HG02938 (cell line): ENCODE measurements around the gene ACER3.
A peak's percentile ranks its signal among the peaks of the same experiment; 100 is the strongest.
"Not testable (repeated sequence)": the region's sequence is repeated elsewhere in the genome, so short reads cannot be mapped to it uniquely, and the experiment has no call there.

Source experiments
- ATAC-seq: cut with Tn5 transposase; IDR thresholded peaks from one replicate; pipeline ENCODE4 v1.9.1; 2021; ENCODE audit warnings: mild to moderate bottlenecking, moderate library complexity; ENCODE audit not compliant: unreplicated experiment

ACER3 gene

DNA sequence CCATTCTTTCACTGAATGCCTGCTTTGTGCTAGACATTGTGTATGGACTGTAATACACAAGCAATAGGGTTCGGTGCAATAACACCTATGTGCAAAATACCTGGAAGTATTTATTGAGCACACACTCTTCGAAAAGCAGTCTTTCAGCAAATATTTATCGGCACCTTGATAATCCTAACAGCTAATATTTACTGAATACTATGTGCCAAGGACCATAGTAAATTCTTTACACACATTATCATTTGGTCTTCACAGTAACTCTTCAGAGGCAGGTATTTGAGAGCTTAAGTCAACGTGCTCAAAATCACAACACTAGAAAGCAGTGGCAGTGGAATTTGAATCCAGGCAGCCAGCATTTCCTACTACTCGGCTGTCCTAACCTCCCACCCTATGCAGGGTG is 175.7 kb downstream of the ACER3 start:
- no peak for ATAC-seq

DNA sequence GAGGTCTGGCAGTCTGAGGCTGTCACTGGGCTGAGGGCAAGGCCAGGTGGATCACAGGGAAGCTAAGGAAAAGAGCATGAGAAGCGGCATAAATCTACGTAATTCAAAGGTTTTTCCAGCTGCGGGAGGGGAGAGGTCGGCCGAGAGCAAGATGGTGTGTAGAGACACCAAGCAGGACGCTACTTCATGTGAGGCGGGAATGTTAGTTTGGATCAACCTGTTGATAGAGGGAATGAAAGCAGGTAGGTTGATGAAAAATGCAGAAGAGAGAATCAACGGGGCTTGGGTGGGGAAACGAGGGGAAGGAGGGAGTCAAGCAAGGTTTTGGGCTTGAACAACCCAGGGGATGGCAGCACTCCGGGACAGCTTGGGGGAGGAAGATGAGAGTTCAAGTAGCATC is 176.3 kb downstream of the ACER3 start:
- no peak for ATAC-seq

DNA sequence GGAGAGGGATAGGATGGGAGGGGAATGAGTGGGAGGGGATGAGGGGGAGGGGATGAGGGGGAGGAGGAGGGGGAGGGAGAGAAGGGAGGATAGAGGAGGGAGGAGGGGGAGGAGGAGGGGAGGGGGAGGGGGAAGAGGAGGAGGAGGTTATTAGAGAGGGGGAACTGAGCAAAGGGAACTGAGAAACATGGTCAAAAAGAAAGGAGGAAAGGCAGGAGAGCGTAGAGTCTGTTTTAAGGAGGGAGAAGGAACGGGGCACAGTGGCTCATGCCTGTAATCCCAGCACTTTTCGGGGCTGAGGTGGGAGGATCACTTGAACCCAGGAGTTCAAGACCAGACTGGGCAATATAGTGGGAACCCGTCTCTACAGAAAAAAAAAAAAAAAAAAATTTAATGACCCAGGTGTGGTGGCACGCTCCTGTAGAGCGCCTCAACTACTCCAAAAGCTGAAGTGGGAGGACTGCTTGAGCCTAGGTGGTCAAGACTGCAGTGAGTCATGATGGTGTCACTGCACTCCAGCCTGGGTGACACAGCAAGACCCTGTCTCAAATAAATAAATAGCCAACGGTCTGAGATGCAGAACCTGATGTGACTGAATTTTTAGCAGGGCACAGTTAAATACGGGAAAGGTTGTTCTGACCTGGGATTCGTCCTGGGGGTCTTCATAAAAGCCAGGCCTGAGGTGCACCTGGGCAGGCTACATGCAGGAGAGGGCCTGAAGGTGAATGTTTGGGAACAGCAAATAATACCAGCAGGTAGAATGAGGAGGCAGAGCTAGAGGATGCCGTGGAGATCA is 177.5 kb downstream of the ACER3 start:
- ATAC-seq, result no peak

DNA sequence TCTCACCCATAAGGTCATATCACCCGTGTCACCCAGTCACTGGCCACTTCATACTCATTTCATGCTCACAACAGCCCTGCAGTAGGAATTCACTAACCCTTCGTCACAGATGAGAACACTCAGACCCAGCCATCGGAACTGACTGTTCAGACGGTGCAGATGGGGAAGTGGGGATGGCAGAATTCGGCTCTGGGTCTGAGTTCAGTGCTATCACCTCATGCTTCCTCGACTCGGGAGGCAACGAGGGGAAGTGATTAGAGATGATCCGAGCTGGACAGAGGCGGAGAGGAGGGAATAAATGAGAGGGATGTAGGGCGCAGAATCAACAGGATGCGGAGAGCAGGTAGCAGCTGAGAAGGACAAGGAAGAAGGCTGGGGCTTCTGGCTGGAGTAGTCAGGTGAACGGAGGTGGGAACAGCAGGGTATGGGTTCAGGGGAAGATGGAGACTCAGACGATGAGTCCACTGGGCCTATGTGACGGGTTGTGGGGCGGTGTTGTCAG is 178.2 kb downstream of the ACER3 start:
- no peak for ATAC-seq

DNA sequence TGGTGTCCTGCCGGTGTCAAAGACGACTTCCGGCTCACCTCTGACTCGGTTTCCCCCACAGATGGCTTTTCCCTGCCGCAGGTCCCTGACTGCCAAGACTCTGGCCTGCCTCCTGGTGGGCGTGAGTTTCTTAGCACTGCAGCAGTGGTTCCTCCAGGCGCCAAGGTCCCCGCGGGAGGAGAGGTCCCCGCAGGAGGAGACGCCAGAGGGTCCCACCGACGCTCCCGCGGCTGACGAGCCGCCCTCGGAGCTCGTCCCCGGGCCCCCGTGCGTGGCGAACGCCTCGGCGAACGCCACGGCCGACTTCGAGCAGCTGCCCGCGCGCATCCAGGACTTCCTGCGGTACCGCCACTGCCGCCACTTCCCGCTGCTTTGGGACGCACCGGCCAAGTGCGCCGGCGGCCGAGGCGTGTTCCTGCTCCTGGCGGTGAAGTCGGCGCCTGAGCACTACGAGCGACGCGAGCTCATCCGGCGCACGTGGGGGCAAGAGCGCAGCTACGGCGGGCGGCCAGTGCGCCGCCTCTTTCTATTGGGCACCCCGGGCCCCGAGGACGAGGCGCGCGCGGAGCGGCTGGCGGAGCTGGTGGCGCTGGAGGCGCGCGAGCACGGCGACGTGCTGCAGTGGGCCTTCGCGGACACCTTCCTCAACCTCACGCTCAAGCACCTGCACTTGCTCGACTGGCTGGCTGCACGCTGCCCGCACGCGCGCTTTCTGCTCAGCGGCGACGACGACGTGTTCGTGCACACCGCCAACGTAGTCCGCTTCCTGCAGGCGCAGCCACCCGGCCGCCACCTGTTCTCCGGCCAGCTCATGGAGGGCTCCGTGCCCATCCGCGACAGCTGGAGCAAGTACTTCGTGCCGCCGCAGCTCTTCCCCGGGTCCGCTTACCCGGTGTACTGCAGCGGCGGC is 179.0 kb downstream of the ACER3 start:
- no peak for ATAC-seq

DNA sequence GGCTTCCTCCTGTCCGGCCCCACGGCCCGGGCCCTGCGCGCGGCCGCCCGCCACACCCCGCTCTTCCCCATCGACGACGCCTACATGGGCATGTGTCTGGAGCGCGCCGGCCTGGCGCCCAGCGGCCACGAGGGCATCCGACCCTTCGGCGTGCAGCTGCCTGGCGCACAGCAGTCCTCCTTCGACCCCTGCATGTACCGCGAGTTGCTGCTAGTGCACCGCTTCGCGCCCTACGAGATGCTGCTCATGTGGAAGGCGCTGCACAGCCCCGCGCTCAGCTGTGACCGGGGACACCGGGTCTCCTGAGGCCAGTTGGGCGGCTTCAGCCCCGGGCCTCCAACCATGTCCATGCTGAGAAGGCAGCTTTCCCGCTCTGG is 179.7 kb downstream of the ACER3 start:
- no peak for ATAC-seq

DNA sequence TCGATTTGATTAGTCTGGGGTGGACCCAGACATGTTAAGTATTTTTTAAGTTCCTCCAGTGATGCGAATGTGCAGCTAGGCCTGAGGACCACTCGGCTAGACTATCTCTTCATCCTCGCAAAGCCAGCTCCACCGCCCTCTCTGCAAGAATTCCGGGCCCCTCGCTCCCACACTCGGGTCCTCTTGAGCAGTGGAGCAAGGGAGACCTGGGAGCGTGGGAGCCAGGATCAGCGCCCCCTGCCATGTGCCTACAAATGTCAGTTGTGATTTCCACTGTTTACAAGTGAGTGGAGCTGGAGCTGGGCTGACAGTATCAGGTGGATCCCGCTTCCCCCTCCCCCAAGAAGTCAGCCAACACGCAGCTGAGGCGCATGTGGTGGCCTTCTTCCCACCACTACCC is 180.2 kb downstream of the ACER3 start:
- ATAC-seq, result no peak

DNA sequence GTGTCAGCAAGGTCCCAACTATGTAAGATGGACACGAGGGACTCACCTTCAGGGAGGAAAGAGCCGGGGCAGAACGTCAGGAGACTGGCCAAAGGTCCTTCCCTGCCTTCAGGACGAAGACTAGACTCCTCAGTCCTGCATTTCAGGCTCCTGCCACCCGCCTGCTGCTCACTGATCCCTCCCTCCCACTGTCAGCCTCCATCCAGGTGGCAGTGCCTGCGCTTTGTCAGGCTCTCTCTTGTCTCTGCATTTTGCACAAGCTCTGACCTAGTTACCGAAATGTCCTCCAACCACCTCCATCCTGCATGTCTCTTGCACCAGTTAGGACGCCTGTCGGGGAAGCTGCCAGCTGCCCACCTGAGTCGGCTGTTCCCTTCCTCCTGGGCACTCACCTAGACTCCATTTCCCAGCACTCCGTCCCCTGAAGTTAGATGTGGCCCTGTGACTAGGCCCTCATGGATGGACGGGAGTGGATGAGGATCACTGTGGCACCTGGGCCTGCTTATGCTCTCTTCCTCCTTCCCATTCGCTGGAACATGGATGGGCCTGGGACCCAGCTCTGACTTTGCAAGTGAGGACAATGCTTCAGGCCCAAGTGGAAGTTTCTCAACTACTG is 181.5 kb downstream of the ACER3 start:
- ATAC-seq, result no peak

DNA sequence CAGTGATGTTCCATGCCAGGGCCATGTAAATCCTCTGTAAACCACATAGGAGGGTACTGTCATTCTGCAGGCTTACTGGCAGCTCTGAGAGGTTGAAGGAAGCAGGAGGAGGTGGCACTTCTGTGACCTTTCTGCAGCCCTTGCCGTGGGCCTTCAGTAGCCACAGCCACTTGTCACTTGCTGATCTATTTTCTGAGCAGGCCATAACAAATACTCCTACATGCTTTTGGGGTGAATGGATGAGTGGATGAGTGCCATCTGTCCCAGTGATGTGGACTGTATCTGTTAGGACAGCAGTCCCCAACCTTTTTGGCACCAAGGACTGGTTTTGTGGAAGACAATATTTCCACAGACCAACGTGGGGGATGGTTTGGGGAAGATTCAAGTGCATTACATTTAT is 183.6 kb downstream of the ACER3 start:
- ATAC-seq, result no peak

DNA sequence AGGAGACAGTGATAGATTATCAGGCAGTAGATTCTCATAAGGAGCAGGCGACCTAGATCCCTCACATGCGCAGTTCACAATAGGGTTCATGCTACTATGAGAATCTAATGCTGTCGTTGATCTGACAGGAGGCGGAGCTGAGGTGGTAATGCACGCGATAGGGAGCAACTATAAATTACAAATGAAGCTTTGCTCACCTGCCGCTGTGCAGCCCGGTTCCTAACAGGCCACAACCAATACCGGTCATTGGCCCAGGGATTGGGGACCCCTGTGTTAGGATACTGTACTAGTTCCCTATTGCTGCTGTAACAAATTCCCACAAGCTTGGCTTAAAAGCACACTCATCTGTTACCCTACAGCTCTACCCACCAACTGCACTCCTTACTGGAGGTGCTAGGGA is 184.2 kb downstream of the ACER3 start:
- no peak for ATAC-seq

DNA sequence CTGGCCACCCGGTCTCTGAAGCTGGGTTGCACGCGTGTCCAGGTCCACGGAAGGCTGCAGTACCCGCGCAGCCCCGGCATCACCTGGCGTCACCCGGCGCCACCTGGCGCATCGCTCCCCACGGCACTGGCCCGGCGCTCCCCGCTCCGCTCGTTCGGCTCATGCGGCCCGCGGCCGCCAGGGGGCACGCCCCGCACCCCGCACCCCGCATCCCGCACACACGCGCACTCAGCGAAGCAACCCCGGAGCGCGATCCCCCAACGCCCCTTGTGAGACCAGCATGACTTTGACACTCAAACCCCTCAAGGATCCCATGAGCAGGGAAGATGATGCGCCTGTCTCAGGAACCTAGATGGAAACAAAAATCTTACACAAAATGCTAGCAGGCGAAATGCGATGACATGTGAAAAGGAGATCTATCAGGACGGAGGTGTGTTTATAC is 185.4 kb downstream of the ACER3 start:
- no peak for ATAC-seq

DNA sequence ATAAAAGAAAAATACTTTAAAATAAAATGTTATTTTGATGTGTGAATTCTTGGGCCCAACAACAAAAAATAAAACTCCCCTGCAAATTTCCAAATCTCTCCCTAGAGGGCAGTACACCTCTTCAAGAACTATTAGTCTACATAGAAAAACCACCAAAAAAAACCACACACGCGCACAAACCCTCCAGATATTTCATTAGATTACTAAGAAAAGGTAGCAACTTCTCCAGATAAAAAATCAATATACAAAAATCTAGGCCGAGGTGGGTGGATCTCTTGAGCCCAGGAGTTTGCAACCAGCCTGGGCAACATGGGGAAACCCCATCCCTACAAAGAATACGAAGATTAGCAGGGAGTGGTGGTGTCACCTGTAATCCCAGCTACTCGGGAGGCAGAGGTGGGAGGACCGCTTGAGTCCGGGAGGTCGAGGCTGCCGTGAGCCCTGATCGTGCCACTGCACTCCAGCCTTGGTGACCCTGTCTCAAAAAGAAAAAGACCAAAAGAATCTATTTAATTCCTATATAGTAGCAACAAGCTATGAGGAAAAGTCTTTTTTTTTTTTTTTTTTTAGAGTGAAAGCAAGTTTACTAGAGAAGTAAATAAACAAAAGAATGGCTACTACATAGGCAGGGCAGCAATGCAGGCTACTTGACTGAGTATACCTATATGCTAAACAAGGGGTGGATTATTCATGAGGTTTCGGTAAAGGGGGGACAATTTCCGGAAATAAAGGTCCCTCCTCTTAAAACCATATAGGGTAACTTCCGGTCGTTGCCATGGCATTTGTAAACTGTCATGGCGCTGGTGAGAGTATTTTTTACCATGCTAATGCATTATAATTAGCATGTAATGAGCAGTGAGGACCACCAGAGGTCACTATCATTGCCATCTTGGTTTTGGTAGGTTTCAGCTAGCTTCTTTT is 186.5 kb downstream of the ACER3 start:
- peak; percentile 72 for ATAC-seq

DNA sequence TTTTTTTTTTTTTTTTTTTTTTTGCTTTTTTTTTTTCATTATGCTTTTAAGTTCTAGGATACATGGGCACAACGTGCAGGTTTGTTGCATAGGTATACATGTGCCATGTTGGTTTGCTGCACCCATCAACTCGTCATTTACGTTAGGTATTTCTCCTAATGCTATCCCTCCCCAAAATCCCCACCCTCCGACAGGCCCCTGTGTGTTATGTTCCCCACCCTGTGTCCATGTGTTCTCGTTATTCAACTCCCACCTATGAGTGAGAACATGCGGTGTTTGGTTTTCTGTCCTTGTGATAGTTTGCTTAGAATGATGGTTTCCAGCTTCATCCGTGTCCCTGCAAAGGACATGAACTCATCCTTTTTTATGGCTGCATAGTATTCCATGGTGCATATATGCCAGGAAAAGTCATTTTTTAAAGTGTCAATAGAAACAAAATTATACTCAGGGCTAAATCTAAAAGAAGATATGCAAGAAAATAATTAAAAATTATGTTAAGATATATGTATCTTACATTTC is 187.3 kb downstream of the ACER3 start:
- ATAC-seq, result not testable (repeated sequence)

DNA sequence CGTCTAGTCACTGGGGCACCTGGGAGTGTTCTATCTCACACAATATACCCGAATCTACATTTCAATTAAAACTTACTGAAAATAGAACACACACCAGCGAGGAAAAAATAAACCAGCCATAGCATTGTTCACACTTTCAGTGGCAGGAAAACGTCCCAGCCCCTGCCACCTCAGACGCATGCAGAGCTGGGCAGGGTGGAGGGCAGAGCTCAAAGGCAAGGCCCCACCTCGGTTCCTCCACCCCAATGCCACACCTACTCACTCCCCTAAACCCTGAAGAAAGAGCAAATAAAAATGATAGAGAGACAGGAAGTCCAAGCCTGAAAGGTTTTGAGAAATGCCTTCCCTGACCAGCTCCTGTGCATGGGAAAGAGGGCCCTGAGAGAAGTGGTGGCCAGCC is 188.3 kb downstream of the ACER3 start:
- no peak for ATAC-seq

DNA sequence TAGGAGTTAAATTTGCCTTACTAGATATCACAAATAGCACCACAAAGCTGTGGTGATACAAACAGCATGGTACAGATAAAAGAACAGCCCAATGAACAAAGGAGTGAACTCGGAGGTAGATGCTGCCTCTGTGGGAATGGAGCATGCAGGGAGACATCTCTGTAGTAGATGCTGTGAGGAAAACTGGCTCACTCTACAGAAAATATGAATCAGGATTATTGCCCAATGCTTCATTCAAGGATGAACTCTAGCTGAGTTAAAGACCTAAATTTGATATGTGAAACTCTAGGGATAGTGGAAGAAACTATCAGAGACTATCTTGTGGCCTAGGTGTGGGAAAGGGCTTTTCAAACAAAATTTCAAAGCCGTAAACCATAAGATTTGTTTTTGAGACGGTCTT is 190.8 kb downstream of the ACER3 start:
- no peak for ATAC-seq

DNA sequence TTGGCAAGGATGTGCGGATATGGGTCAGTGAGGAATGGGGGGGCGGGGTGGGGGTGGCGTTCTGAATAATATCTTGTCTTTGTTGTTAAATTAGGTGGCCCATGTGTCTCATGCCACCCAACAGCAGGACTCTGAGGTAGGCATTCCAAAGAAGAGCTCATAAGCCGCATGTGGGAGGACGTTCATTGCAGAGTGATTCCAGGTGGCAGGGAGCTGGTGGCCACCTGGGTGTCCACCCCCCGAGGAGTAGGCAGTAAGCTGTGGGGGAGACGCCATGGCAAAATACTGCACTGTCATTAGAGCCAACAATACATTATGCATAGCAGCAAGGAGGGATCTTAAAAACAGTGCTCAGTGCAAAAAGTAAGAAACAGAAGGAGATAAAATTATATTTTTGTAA is 191.8 kb downstream of the ACER3 start:
- ATAC-seq, result no peak

DNA sequence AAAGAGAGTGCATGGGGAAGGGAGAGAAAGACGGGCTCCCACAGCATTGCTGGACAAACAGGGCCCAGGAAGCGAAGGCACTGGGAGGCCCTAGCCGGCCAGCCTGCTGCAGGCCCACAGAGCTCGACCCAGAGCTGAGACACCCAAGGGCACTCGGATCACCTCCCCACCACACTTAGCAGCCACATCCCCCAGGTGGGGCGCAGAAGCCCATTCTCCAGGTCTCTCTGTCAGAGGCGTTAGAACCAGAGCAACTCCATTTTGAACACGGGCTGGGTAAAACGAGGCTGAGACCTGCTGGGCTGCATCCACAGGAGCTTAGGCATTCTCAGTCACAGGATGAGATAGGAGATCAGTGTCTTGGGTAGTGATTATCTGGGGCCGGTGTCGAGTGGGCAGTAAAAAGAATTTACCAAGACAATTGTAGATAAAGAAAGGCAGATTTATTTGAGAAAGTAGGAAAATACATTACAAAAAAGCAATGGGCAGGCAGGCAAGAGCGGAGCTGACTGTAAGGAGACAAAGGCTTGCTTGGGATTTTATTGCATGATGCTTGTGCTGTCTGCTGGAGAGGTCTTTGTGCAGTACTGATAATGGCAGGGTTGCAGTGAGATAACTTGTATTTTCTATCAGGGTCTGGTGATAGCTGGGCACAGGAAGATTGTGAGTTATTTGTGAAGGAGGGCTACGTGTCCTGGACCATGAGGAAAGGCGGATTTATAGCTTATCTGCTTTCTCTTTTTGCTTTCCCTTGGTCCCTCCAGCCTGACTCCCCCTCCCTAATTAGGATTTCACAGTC is 192.7 kb downstream of the ACER3 start:
- no peak for ATAC-seq

DNA sequence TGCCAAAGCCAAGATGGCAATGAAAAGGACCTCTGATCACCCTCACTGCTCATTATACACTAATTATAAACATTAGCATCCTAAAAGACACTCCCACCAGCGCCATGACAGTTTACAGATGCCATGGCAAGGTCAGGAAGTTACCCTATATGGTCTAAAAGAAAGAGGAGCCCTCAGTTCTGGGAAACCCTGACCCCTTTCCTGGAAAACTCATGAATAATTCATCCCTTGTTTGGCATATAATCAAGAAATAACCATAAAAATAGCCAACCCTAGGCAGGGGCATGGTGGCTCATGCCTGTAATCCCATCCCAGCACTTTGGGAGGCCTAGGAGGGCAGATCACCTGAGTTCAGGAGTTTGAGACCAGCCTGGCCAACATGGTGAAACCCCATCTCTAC is 193.4 kb downstream of the ACER3 start:
- ATAC-seq, result no peak

DNA sequence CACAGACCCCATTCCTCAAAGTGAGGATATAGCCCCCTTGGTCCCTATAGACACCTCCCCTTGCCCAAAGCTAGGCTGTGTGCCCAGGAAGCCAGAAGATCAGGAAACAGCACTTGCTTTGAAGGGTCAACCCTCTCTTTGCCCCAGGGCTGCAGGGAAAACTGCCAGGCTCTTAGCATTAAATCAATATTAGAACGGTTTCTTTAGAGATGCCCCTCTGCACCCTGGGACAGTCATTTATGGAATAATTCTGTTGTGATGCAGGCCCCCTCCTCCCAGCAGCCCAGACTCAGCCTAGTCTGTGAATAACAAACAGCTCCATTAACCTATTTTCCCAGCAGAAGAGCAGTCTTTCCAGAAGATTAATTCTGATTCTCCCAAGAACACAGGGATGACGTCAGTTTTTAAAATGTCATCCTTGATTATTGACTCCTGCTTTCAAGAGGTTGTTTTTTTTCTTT is 194.4 kb downstream of the ACER3 start:
- no peak for ATAC-seq
